Ascending aorta (tissue), 2 donors: ENCODE results near the gene BCOR. TPM values are rescaled to one million over a fixed set of nuclear protein-coding genes. Genes with fewer than 3 reads are reported as not detected.

Source experiments
- DNase-seq, 2 donors: peaks; one replicate each; pipeline ENCODE4 v3.0.0-alpha.2; 2019; ENCODE audit warnings: low spot score in 2 of 2
- H3K27ac ChIP-seq, 2 donors: fragments of 200-600 bp; sonication (generic); one replicate each; pipeline ENCODE4 v1.5.1; 2016 to 2017; ENCODE audit warnings: mild to moderate bottlenecking in 1 of 2
- H3K27me3 ChIP-seq: fragments of 200-600 bp; sonication (generic); one replicate; pipeline ENCODE4 v1.5.1; 2017
- H3K36me3 ChIP-seq, 2 donors: fragments of 200-600 bp; sonication (generic); one replicate each; pipeline ENCODE4 v1.5.1; 2016
- H3K4me1 ChIP-seq, 2 donors: fragments of 200-600 bp; sonication (generic); one replicate each; pipeline ENCODE4 v1.5.1; 2016 to 2017; ENCODE audit warnings: mild to moderate bottlenecking in 1 of 2
- H3K4me3 ChIP-seq, 2 donors: fragments of 200-600 bp; sonication (generic); one replicate each; pipeline ENCODE4 v1.5.1; 2016 to 2017; ENCODE audit warnings: mild to moderate bottlenecking in 1 of 2
- H3K9me3 ChIP-seq, 2 donors: fragments of 200-600 bp; sonication (generic); one replicate each; pipeline ENCODE4 v1.5.1; 2016
- intact Hi-C: fragments of 100-400 bp; cut with DNase I; formaldehyde crosslinking; loops from one replicate; pipeline ENCODE4 v1.15.1; 2023
- total RNA-seq: library from RNA; depleted of rRNA; stranded (reverse); fragments of >200 nt; gene quantifications from one replicate; pipeline ENCODE4 v1.1.0, GENCODE V29; 2016
- TF ChIP-seq, protein P1 (sequence below), 3 experiments: fragments of 200-600 bp in 2 of 3; fragments of 450-650 bp in 1 of 3; sonication (generic) in 2 of 3; IDR thresholded peaks; one replicate each; pipeline ENCODE4 v1.5.1; 2016 to 2019; ENCODE audit warnings: antibody characterized with exemption in 3 of 3, mild to moderate bottlenecking in 1 of 3, moderate library complexity in 1 of 3

Gene BCOR
- total RNA-seq, 1 donor from 2014 or later = 26.7 TPM

DNA sequence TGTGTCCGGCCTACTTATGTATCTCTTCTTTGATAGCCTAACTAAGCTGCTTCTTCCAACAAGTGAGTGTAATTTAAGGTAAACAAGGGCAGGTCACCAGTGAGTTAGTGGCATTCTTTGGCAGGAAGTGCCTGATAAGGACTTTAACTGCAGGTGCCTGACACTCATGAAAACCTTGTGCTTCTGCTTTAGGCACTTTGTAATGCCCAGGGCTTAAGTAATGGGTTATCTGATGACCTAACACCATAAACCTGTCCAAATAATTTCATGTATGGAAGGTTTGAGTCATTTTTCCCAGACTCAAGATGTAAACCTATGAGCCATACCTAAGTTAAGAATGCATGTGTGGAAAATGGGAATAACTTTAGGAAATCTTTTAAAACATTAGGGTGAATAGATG lies 43.0 kb downstream of the BCOR start:
- DNase-seq = no peak
- intact Hi-C loops = no loop called here
- no peak overlapping the region for H3K4me3 ChIP-seq
- TF ChIP-seq, protein P1, sequence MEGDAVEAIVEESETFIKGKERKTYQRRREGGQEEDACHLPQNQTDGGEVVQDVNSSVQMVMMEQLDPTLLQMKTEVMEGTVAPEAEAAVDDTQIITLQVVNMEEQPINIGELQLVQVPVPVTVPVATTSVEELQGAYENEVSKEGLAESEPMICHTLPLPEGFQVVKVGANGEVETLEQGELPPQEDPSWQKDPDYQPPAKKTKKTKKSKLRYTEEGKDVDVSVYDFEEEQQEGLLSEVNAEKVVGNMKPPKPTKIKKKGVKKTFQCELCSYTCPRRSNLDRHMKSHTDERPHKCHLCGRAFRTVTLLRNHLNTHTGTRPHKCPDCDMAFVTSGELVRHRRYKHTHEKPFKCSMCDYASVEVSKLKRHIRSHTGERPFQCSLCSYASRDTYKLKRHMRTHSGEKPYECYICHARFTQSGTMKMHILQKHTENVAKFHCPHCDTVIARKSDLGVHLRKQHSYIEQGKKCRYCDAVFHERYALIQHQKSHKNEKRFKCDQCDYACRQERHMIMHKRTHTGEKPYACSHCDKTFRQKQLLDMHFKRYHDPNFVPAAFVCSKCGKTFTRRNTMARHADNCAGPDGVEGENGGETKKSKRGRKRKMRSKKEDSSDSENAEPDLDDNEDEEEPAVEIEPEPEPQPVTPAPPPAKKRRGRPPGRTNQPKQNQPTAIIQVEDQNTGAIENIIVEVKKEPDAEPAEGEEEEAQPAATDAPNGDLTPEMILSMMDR (IDR thresholded peaks at IDR 0.05) = no peak
- H3K27me3 ChIP-seq = no peaks in the 10 kb centered on the region
- no peak overlapping the region for H3K27ac ChIP-seq
- no peaks in the 10 kb centered on the region for H3K4me1 ChIP-seq
- H3K36me3 ChIP-seq = peaks cover 53 to 73% of the 10 kb centered on the region in 2 donors
- H3K9me3 ChIP-seq = peaks cover 18 to 23% of the 10 kb centered on the region in 2 donors

DNA sequence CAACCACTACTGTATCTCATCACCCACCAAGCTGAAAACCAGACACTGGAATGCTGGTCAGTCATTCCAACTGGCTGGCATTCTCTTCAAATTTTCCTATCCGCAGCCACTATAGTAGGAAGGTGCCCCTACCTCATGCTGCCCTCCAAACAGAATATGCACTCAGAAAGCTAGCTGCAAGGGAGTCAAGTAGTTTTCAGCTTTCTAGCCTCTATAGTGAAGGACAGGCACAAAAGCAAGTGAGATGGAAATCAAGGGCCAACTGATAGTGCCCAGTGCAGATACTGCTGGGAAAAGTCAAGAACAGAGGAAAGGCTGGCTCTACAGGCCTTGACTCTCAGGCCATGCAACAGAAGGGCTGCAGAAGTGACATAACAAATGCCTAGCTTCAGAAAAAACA lies 47.2 kb downstream of the BCOR start:
- no peaks in the 10 kb centered on the region for H3K27me3 ChIP-seq
- H3K4me3 ChIP-seq = no peak overlapping the region
- H3K4me1 ChIP-seq = no peaks in the 10 kb centered on the region
- TF ChIP-seq, protein P1 (IDR thresholded peaks at IDR 0.05) = no peak
- H3K27ac ChIP-seq = no peak overlapping the region
- H3K9me3 ChIP-seq = peaks cover 26 to 37% of the 10 kb centered on the region in 2 donors
- intact Hi-C loops = no loop called here
- DNase-seq = peak in 1 of 2 donors; percentile 30
- H3K36me3 ChIP-seq = peaks cover 59 to 72% of the 10 kb centered on the region in 2 donors

DNA sequence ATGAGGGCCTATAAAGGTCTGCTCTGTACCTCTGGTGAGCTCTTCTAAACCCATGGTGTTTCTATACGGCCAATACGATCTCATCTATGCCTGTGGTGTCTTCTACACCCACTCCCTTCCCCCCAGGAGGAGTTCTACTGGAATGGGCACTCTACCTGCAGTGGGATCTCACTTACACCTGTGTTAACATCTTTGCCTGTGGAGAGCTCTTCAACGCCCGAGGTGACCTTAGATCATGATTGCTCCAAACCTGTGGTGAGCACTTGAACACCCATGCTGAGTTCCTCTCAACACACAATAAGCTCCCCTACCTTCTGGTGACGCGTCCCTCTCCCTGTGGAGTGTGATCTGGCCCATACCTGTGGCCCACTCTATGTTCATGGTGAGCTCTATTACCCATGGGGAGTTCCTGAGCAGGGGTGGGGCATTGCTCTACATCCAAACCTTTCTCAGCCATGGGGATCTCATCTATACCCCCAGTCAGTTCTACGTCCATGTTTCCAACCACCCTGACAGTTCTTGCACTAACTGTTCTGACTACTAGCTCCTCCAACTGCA lies 48.6 kb downstream of the BCOR start:
- intact Hi-C loops = no loop called here
- H3K27me3 ChIP-seq = no peaks in the 10 kb centered on the region

DNA sequence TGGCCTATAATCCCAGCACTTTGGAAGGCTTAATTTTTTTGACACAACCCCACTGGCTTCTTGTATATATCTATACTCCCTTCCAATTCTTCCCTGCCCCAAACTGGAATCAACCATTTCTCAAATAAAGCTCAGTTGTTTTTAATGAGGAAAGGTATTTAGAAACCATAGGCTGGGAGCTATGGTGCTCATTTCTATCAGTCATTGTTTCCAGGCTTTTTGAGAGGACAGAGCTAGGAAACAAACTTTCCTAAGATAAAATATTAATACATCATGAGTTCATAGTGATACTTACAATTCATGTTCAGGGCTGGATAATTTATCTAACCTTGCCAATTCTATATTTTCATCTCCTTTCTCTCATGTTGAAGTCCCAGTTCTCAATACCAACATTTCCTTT lies 50.3 kb downstream of the BCOR start:
- H3K36me3 ChIP-seq = peaks cover 34 to 42% of the 10 kb centered on the region in 2 donors
- no peaks in the 10 kb centered on the region for H3K4me1 ChIP-seq
- H3K27me3 ChIP-seq = no peaks in the 10 kb centered on the region
- peaks cover 30 to 31% of the 10 kb centered on the region in 2 donors for H3K9me3 ChIP-seq
- TF ChIP-seq, protein P1 (IDR thresholded peaks at IDR 0.05) = no peak
- intact Hi-C loops = no loop called here
- H3K27ac ChIP-seq = no peak overlapping the region
- DNase-seq = no peak
- H3K4me3 ChIP-seq = no peak overlapping the region

More for the DNA sequence above, 48.6 kb downstream of the BCOR start:
- H3K27ac ChIP-seq = no peak overlapping the region
- H3K9me3 ChIP-seq = peaks cover 28 to 37% of the 10 kb centered on the region in 2 donors
- H3K36me3 ChIP-seq = peaks cover 48 to 59% of the 10 kb centered on the region in 2 donors
- TF ChIP-seq, protein P1 (IDR thresholded peaks at IDR 0.05) = no peak
- DNase-seq = peak in 1 of 2 donors; percentile 31
- H3K4me1 ChIP-seq = no peaks in the 10 kb centered on the region
- no peak overlapping the region for H3K4me3 ChIP-seq

DNA sequence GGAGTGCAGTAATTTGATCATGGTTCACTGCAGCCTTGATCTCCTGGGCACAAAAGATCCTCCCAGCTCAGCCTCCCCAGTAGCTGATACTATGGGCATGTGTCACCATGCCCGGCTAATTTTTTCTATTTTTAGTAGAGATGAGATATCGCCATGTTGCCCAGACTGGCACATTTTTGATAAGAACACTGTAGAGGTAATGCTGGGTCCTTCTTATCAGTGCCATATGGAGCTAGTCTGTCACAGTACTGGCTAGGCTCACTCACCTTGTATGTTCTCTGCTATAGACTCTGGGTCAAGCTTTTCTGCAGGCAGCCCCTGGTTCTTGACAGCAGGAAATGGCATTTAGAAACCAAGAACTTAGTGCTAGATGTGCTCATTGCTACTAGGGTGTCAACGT lies 53.9 kb downstream of the BCOR start:
- Histone ChIP-seq H3K27ac (no peak overlapping the region), H3K9me3 (peaks cover 8 to 11% of the 10 kb centered on the region in 2 donors), H3K4me1 (no peaks in the 10 kb centered on the region), H3K36me3 (peaks cover 2 to 7% of the 10 kb centered on the region in 2 donors), H3K27me3 (no peaks in the 10 kb centered on the region), H3K4me3 (no peak overlapping the region)
- TF ChIP-seq, protein P1 (IDR thresholded peaks at IDR 0.05) = no peak
- DNase-seq = no peak
- intact Hi-C loops = no loop called here
